GM12873 (cell line): ENCODE measurements around the gene CCSER1.

ENCODE experiments used
- CTCF ChIP-seq: IDR thresholded peaks from 2 replicates; pipeline ENCODE4 v1.5.1; 2012; ENCODE audit warnings: low read depth, mild to moderate bottlenecking, moderate library complexity, low read length, control low read depth; ENCODE audit not compliant: insufficient read depth; ENCODE audit errors: missing control alignments

The CCSER1 gene

GRCh38 chr4:90495936-90496335 is 368.7 kb downstream of the CCSER1 start:
- TF ChIP-seq CTCF = no peak

GRCh38 chr4:90498175-90498574 is 371.0 kb downstream of the CCSER1 start:
- no peak for TF ChIP-seq CTCF

DNA sequence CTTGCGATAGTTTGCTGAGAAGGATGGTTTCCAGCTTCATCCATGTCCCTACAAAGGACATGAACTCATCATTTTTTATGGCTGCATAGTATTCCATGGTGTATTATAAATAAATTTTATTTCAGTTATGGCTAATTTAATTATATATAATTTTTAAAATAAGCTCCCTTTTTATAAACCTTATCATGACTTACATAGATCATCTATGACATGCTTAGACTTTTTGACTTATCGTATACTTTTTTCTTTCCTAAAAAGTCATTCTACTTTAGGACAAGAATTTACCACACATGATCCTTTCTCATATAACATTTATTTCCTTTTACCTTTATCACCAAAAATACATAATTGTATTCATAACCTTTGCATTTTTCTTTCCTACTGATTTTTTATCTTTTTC is 376.5 kb downstream of the CCSER1 start:
- no peak for TF ChIP-seq CTCF

DNA sequence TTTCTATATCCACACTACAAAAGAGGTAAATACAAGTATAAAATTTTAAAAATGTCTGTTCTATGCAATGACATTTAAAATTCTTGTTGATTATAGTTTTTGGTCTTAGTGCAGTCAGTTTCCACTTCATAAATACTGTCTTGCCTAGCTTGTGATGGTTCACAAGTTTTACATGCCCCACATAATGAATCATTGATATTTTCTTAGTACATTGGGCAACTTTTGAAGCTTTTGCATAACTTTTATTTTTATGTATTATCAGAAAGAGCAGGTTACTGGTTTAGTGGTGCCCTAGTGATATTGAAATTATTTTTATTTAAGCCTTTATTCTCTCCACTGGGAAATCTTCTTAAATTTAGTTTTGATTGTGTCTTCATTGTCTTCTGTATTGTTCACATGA is 388.0 kb downstream of the CCSER1 start:
- TF ChIP-seq CTCF = no peak

- TF ChIP-seq CTCF = no peak
These were observed 401.4 kb downstream of the CCSER1 start for GRCh38 chr4:90528551-90528950.

- TF ChIP-seq CTCF = no peak
These were observed 409.2 kb downstream of the CCSER1 start for GRCh38 chr4:90536408-90536807.

- TF ChIP-seq CTCF = no peak
These were observed 410.3 kb downstream of the CCSER1 start for GRCh38 chr4:90537491-90537890.
